ENCODE measurements around the gene SBF2.

DNA sequence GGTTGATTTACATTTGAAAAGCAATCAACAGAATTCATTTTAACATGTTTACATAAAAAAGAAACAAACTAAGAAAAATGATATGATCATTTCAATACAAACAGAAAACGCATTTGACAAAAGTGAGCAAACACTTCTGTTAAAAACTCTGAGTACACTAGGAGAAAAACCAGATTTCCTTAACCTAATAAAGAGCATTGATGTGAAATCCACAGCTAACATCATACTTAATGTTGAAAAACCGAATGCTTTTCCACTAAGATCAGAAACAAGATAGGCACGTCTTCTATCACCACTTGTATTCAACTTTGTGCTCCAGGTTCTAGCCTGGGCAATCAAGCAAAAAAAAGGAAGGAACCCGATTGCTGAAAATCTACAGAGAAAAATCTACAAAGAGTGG, 227.6 kb downstream of the SBF2 start:
- TF ChIP-seq POLR2AphosphoS5 (IDR thresholded peaks at IDR 0.05), result no peak
- TF ChIP-seq, protein P1, sequence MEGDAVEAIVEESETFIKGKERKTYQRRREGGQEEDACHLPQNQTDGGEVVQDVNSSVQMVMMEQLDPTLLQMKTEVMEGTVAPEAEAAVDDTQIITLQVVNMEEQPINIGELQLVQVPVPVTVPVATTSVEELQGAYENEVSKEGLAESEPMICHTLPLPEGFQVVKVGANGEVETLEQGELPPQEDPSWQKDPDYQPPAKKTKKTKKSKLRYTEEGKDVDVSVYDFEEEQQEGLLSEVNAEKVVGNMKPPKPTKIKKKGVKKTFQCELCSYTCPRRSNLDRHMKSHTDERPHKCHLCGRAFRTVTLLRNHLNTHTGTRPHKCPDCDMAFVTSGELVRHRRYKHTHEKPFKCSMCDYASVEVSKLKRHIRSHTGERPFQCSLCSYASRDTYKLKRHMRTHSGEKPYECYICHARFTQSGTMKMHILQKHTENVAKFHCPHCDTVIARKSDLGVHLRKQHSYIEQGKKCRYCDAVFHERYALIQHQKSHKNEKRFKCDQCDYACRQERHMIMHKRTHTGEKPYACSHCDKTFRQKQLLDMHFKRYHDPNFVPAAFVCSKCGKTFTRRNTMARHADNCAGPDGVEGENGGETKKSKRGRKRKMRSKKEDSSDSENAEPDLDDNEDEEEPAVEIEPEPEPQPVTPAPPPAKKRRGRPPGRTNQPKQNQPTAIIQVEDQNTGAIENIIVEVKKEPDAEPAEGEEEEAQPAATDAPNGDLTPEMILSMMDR (IDR thresholded peaks at IDR 0.05), result no peak
